Medulla oblongata (tissue), 1 donor: ENCODE results near the gene NCKAP5.

Experiments
- DNase-seq: peaks from one replicate; pipeline ENCODE4 v3.0.0-alpha.2; 2015; ENCODE audit errors: extremely low spot score

Gene NCKAP5

DNA sequence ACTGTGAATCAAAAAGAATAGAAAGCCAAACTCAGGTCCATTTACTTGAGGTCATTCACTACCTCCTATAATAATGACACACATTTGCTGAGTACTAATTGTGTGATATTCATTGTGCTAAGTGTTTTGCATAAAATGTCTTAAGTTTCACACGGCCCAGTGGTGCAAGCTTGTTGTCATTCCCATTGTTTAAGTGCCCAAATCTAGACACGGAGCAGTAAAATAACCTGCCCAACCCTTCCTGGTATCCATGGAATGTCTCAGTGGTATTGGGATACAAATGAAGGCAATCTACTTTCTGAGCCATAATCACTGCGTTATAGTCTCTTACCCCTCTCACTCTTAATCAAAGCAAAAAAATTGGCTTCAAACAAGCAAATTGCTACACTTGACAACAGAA is 233.3 kb downstream of the NCKAP5 start:
- DNase-seq = no peak

DNA sequence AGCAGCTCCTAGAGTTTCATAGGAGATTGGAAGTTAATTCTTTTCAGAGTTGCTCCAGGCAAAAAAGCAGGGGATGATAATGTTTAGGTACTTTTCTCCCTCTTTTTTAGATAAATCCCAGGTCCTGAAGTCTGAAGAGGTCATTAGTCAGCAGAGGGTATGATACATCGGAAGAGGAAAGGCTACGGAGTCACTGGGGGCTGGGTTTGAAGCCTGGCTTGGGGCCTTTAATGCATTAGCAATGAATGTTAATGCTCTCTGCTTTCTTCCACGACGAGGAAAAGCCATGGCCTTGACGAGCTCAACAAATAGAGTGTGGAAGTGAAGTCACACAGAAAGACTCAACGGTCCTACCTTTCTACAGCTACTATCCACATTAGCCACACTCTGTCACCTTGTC is 235.1 kb downstream of the NCKAP5 start:
- no peak for DNase-seq

DNA sequence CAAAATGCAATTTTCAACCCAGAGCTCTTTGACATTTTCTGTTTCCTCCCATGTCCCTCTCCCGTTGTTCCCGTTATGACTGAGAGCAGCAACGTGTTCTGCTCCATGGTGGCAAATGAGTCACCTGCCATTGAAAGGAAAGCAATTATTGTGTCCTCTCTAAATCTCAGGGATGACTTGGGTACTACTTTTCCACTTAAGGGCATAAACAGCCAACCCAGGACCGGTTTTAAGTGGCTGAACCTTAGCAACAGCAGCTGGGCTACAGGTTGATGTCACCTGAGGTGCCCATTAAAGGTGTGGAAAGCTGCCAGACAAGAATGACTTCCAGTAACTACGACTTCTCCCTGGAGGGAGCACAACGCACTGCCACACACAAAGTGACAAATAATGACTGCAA is 236.8 kb downstream of the NCKAP5 start:
- DNase-seq = no peak

DNA sequence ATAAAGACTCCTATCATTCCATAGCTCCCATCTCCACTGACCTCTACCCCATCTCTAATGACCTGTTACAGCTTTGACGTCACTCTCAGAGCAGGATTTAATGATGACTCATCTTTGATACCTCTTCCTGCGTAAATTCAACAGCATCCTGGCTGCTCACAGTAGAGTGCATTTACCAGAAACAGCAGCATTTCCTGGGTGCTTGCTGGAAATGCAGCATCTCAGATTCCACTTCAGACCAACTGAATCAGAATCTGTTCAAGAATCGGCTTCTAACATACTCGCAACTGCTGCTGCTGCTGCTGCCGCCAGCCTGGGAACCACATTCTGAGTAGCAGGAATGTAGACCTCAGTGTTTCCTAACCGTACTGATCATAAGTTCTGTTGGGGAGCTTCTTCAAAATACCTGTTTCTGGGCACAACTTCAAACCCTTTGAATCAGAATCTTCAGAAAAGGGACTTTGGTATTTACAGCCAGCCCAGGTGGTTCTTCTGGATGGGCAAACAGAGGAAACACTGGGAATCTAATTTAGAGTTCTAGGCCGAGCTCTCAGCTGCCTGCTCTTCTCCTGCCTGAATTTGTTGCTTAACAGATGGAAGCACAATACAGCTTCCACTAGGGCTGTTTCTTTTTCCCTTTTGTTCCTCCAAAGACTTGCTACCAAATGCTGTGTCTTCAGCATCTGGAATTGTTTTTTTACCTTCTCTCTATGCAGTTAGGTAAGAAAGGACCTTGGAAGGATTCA is 241.4 kb downstream of the NCKAP5 start:
- DNase-seq = no peak

DNA sequence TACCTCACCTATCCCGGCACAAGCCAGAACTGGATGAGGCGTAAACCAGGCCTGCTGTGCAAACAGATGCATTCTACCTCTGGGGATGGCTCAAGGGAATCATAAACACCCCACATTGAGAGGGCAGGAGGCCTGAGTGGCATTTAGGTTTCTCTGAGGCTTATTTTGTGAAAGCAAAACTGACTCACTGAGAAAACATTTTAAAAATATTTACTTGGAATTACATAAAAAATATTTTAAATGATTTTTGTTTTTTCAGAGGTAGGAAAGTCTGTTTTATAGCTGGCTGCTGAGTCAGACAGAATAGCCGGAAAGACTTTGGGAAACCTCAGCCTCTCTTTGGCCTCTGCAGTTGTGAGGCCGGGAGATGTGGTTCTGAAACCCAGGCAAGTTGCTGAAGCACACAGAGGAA is 244.1 kb downstream of the NCKAP5 start:
- DNase-seq = no peak

DNA sequence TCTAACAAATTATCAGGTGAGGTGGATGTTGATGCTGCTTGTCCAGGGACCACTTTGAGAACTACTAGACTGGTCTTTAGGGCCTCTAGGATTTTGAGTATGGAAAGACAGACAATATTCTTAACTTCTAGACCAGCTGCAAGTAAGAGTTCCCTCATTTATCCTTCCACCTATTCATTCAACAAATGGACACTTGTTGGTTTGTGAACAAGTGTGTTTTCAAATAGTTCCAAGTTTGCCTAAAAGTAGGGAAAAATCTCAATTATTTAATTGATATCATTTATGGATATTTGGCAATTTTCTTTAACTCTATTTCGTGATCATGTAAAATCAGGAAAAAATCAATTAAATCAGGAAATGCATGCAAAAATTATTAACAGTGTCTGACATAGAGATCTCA is 245.4 kb downstream of the NCKAP5 start:
- no peak for DNase-seq

DNA sequence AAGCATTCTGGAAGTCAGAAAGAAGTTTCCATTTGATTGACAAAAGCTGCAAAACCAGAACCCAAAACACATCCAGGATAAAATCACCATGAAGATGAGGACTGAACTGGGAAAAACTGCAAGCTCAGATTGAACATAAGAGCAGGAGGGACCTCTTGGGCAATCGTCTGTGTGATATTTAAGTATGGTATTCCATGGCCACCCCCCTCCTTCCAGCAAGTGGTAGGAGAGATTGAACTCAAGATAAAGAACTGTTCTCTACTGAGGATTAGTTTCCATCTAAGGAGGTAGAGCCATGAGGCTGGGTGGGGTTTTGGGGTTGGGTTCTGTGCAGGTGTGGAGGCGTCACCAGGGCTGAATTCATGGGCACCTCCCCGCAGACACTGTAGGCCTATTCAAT is 251.1 kb downstream of the NCKAP5 start:
- no peak for DNase-seq

DNA sequence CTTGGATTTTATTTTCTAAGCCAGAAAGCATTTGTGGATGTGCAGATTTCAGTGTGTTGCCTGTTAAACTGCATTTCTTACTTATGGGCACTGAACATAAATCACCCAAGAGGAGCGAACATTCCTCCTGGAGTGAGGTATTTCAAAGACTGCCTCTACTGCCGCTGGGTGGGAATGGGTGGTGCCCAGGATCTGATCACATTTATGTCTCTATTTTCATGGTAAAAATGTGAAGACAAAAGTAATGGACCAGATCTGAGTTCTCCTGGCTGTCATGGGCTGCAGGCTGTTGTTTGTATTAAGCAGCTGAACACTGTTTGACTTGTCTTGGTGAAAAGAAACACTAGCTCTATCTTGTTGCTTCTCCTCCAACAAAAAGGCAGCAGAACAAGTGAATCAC is 251.7 kb downstream of the NCKAP5 start:
- no peak for DNase-seq

DNA sequence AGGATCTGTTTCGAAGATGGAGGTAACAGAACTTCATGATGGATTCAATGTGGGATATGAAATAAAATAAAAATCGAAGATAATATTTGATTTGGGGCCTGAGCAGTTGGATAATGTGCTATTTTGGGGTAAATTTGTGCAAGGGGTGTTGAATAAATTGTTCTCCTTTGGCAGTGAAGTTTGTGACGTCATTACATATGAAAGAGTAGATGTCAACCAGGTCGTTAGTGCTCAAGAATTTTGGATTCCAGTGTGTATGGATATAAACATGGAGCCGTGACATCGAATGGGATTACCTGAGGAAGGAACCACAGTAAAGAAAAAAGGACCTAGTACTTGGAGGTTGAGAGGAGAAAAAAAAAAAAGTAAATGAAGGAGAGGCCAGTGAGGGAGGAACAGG is 253.0 kb downstream of the NCKAP5 start:
- no peak for DNase-seq

DNA sequence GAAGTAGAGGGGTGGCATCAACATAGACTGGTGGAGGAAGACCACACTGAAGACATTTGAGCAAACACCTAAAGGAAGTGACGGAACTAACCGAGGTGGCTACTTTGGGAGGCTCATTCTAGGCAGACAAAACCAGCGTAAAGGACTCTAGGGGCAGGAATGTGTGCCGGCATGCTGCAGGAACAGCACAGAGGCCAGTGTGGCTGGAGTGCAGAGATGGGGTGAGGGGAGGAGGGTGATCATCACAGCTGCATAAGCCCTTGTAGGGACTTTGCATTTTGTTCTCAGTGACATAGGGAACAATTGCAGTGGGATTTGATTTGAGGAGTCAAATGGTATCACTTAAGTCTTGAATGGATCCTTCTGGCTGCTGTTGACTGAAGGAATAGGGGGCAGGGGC is 253.5 kb downstream of the NCKAP5 start:
- DNase-seq = no peak

DNA sequence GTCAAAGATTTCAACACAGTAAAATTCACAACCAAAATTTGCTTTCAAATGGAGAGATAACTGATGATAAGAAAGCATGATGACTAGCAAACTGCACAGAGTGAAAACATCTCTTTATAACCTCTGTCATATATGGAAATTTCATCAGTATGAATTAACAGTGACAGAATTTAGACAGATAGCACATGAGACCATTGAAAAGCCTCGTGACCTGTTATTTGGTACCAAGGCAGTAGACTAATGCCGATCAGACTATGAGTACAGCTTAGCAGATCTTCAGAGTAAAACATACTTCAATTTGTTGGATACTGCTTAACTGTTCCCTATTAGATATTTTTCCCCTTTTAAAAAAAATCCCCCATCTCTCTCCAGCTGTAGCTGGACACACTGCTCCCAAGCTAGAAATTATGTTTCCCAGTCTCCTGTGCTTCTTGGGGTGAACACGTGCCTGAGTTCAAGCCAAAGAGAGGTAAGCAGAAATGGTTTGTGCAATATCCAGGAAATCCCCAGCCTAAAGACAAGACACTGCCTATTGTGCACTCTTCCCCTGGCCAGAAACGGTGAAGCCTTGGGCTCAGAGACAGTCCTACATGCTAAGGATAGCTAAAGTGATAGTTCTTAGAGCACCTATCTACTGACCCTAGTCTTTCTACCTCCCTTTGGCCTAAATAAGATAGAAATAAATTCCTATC is 256.1 kb downstream of the NCKAP5 start:
- DNase-seq = no peak

DNA sequence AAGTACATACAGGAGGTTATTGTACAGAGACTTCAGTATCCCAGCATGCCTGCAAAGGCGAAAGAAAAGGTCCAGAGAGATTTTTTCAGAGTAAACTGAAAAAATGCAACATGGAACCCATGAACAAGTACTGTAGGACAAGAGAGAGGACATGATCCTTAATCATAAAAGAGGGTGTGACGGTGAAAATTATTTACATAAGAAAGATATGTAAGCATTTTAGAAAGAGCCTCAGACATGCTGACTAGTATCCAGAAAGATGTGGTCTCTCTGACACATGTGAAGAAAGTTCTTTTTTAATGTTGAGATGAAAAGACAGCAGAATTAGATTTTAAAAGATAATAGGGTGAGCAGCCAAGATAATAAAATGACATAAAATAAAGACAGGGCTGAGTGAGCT is 262.0 kb downstream of the NCKAP5 start:
- DNase-seq = no peak

DNA sequence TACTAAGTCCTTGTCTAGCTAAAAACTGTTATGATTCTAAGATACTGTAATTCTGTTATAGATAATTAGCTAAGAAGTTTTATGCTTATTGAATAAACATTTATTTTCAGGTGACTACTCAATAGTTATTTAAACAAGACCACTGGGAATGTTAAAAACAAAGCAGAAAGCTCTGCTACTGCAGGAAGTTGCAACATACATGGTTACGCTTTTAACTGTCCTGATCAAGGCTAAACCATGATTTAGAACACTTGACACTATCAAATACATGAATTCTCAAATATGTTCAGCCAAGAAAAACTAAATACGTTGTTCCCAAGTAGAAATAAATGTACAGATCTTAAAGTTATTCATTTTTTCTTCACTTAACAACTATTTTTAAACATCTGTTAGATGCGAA is 263.9 kb downstream of the NCKAP5 start:
- no peak for DNase-seq

DNA sequence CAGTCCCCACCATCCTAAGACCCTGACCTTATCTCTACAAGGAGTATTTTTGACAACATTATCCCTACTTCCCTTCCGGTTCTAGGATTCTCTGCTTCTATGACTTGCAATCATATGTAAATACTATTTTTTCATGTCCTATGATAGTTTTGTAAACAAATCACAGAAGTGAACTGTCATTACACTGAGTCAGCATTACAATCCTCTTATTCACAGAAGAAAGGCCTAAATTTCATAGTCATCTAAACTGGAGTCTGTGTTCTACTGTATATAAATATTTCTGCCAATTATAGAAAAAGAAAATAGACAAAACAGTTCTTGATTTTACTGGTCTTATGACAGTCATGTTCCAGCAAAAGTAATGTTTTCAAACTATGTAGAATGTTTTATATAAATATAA is 265.1 kb downstream of the NCKAP5 start:
- no peak for DNase-seq

DNA sequence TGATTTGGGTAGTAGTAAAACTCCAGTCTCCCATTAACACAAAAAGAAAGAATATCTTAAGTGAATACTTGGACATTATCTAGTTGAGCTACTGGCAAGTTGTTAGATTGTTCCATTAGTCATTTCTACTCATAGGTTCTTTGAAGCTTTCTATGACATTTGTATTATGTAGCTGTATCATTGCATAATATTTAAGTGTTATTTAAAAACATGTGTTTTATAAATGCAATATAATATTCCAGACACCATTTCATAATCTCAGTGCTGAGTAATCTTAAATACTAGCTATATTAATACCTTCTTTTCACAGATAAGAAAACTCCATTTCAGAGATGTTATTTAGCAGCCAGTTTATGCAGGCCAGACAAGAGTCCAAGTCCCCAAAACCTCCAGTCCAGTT is 271.9 kb downstream of the NCKAP5 start:
- no peak for DNase-seq

DNA sequence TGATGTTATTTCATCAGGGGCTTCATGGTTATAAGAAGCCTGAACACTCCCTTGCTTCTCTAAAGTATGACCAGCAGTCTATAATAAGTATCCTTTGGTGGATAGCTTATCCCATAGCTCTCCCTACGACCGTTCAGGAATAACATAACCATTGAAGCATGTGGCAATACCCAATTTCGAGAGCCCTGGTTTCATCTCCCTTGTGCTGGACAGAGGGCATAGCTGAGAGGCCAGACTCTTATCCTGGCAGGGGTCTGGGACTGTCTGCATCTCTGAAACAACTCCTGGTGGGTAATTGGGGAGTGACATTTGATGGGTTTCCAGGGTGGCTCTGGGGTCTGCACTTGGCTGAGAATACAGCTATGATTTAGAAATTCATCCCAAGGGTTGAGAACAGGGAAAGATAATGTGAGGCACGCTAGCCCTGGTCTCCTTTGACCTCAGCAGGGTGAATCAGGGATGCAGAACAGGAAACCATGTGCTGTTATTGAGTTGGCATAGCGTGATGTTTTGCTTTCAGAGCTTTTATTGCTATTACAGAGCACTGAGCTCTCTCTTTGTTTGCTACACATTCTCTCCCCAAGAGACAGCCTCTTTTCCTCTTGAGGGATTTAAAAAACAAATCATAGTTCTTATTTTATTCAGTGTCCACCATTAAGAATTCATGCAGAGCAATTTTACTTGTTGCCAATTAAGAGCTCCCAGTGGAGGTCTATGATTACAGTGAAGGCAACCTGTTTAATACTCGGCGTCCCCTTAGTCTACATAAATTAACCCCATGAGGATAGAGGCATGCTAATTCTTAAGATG is 274.5 kb downstream of the NCKAP5 start:
- DNase-seq = peak; percentile 14

DNA sequence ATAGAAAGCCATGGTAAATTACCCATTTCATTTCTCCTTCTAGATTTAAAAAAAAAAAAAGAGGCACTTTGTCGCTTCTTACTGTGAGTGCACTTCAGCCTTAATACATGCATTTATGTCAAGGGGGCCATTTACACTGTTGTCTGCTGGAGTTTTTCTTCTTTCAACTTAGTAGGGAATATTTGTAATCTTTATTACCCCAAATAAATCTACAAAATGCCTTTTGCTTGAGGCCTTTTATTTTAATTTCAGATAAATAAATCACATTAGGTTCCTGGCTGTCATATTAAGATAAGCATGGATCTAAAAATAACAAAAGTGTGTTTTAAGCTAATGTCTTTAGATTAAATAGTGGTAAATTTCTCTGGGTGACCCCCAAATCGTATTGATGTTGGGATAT is 276.0 kb downstream of the NCKAP5 start:
- no peak for DNase-seq

DNA sequence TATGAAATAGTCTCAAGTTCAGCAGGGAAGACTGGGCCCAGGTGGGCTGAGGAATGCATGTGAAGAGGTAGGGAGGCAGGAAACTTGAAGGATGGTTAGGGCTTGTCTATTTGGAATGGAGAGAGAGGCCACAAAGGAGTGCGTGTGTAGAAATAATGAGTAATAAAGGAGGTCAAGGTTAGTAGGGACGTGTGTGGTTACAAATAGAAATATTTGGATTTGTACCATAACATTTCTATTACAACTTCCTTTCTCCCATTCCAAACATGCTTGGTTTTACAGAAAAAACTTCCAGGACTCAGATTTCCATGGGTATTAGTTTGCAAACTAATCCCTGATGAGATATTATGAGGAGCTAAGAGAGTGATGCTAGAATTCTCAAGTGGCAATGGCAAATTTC is 280.6 kb downstream of the NCKAP5 start:
- DNase-seq = no peak

DNA sequence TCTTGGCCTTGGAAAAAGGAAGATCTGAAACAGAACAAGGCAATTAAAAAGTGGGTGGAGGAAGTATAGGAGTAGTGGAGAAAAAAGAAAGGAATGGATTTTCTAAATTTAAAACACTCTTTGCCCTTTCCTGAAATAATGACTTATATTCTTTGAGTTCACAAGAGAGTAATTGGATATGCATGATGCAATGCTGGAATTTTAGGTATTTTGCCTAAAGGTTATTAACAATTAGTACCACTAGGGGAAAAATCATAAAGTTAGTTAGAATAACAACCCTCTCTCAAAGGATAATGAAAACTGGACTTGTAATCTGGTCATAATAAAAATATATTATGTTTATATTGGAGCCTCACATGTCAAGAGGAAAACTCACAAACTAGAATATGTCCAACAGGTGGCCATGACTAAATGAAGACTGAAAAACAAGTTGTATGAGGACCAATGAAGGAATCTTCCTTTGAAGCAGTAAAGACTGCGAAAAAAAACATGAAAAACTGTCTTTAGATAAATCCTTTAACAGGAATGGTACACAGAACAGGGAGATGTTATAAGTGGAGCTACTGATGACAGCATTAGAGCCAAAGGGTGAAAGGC is 281.8 kb downstream of the NCKAP5 start:
- no peak for DNase-seq

DNA sequence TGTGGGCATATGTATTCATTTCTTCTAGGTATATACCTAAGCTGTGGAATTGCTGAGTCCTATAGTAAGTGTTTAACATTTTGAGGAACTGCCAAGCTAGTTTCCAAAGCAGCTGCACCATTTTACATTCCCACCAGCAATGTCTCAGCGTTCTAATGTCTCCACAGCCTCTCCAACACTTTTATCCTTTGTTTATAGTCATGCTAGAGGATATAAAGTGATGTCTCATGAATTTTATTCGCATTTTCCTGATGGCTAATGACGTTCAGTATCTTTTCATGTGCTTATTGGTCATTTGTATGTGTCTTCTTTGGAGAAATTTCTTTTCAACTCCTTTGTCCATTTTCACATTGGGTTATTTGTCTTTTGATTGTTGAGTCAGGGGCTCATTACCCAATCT is 295.2 kb downstream of the NCKAP5 start:
- DNase-seq = no peak

DNA sequence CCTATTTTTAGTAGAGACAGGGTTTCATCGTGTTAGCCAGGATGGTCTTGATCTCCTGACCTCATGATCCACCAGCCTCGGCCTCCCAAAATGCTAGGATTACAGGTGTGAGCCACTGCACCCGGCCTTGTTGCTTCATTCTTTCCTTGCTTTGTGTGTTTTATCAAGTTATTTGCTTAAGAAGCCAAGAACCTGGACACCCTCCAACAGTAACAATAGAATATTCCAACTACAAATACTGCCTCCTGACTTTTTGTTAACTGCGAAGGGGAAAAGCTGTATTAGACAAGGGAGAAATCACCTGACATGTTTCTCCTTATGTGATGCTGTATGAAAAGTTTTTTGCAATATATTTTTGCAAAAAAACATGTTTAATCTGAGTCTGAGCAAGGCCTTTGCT is 297.2 kb downstream of the NCKAP5 start:
- DNase-seq = no peak

DNA sequence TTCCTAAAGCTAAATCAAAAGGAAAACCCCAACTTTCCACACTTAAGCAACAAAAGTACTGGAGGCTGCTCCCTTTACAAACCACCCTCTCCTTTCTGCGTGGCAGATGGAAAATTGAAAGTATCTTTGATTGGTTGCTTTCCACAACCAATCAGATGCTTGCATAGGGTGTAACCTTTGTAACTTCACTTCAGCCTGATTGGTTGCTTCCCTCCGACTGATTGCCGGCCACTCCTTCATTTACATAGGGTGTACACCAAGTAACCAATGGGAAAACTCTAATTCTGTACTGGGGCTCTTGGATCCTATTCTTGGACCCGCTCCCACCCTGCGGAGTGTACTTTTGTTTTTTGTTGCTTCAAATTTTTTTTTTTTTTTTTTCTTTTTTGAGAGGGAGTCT is 297.7 kb downstream of the NCKAP5 start:
- no peak for DNase-seq
